Inflammatory macrophage (primary cell): ENCODE data around the gene ARHGAP12.
"Not testable (repeated sequence)": the region's sequence is repeated elsewhere in the genome, so short reads cannot be mapped to it uniquely, and the experiment has no call there.

Experiments used
- DNase-seq, 2 donors: peaks; one replicate each; pipeline ENCODE4 v3.0.0-alpha.2; 2020 to 2022

Gene ARHGAP12

DNA sequence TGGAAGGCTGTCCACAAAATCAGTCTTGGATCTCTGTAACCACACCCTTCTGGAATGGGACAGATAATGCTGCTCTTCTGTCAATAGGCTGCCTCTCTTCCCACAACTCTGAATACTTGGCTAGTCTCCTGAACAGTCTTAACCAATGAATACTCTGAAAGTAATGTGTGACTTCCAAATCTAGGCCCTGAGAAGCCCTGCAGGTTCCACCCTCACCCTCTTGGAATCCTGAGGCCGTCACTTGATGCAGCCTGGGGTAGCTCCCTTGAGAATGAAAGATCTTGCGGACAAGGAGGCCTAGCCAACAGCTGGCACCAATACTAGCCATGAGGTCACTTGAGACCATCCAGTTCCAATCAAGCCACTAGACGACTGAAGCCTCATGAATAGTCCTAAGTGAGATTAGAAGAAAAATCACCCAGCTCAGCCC is 109.2 kb downstream of the ARHGAP12 start:
- no peak for DNase-seq

DNA sequence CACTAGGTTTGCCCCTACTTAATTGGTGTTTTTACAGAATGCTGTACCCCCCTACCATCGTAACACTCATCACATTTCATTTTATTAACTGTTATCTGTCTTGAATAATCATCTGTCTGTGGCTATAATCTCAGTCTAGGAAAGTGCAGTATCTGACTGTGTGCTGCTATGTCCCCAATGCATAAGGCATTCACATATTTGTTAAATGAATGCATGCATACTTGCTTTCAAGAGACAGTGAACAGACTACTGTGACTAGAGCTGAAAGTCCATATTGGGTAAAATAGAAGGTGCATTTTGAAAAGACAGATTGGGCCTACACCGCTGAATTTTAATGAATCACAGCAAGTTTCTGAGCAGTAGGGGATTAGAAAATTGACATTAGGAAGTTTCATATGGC is 112.3 kb downstream of the ARHGAP12 start:
- no peak for DNase-seq

GRCh38 chr10:31808258-31809218 is 120.1 kb downstream of the ARHGAP12 start:
- peak; percentile 59 to 68 for DNase-seq

- no peak for DNase-seq
Observed at GRCh38 chr10:31804352-31804810, 124.2 kb downstream of the ARHGAP12 start.

DNA sequence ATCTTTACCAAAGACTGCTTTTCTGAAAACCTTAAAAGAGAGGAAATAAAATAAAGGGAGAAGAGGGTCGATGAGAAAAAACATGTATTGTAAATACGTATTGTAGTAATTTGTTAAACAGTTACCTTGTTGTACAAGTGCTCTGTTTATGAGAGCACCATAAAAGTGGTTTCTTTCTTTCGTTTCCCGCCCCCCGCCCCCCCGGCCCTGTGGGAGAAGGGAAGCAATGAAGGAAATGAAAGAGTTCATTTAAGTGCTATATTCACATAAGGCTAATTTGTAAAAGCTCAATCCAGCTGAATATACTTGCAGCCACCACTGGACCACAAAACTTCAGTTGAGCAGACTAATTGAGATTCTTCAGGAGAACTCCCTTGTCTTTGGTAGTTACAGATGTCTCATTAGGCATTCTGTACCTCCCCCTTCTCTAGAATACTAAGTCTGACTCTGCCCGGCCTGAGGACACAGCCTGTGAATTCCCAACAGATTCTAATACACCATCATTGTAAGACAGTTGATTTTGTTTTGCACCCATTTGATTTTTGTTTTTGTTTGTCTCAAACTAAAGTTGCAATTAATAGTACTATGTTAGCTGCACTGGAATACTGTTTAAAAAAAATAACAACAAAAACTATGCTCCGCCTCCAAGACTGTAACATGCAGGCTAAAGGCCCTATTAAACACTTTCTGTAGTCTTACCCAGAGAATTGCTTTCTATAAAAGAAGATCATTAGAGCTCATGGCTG is 124.9 kb downstream of the ARHGAP12 start:
- no peak for DNase-seq

DNA sequence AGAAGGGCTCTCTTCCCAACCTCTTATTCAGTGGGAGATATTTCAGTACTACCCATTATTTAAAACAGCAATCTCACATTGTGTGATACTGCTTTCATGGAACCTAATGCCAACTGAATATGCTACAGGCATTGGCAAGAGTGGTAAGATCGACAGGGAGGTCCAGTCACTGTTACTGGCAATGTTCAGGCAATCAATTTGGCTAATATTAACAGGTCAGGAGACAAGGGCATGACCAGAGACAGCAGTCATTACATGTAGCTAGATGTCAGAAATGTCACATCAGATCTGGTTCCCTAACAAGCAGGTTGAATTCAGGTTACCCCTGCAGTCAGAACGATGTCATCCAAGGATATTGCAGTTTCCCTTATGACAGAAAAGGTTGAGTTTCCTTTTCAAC is 129.4 kb downstream of the ARHGAP12 start:
- DNase-seq, result no peak

- DNase-seq, result peak in 1 of 2 donors; percentile 26
Observed at GRCh38 chr10:31792745-31793144, 135.9 kb downstream of the ARHGAP12 start.

- no peak for DNase-seq
Observed at GRCh38 chr10:31789555-31789954, 139.1 kb downstream of the ARHGAP12 start.

DNA sequence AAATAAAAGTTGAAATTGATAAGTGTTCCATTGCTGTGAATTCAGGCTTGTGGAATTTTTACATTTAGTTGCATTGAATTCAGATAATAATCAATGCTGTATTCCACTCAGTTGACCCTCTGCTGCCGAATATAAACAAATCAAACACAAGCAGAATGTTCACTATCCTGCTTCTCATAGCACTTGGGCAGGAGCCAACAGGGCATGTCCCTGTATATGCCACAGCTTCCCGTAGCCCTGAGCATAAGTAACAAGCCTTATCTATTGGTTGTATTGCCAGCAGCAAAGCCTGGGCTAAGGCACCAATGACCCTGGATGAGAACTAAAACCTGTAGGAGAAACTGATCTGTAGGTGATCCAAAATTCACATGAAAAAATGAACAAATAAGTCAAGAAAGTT is 145.9 kb downstream of the ARHGAP12 start:
- DNase-seq, result no peak

DNA sequence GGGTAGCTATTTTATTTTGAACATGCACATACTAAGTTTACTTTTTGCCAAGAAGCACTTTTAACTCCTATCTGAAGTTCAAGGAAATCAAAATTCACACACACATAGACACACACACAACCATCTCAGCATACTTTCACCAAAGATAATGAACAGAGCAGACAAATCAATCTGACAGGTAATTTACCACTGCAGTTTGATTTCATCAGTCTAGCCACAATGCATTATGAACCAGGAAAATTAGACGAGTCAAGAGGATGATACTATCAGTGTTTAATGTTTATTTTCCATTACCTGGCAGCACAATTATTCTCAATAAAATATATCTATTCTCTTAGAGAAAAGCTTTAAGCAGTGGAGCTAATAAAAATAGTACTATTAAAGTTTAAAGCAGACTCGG is 147.9 kb downstream of the ARHGAP12 start:
- no peak for DNase-seq

DNA sequence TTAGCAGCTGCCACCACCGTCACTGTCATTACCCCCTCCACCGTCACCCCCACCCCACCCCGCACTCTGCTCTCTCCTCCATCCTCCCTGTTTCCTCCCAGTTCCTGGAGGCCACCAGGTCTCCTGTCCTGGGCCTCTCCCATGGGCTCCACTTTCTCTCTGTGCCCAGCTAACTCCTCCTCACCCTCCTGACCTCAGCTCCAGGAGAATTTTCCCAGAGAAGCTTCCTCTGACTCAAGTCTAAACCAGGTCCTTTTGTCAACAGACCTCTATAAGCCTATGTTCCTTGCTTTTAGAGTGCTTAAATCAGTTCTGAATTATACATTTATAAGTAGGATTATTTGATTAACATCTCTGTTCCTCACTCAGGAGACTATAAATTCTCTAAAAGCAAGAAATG is 150.0 kb downstream of the ARHGAP12 start:
- DNase-seq, result no peak

- no peak for DNase-seq
Observed at GRCh38 chr10:31776159-31776558, 152.5 kb downstream of the ARHGAP12 start.

GRCh38 chr10:31774928-31775650 is 153.5 kb downstream of the ARHGAP12 start:
- DNase-seq, result no peak

DNA sequence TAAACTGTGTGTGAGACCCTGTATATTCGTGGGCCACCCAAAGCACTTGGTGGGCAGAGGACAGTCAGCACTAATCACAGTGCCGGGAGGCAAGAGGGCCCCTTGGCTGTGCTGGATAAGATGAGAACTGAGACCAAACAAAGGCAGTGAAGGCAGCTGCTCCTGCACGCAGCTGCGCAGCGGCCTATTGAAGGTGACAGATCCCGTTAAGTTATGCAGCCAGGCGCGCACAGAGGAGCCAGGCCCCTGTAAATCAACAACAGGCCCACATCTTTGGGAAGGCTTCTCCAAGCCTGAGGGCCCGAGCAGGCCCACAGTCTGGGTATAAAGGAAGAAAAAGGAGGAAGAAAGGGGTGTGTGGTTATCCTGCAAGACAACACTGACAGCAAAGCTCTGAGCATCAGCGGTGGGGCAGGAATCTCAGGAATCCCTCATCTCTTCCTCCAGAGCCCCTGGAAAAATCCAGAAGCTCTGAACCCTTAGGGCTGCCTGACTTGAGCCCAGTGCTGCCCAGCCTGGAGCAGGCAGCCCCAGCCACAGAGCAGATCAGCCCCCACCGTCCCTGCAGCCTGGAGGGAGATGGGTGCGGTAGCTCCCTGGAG is 154.2 kb downstream of the ARHGAP12 start:
- DNase-seq, result no peak

GRCh38 chr10:31773749-31774298 is 154.8 kb downstream of the ARHGAP12 start:
- no peak for DNase-seq

DNA sequence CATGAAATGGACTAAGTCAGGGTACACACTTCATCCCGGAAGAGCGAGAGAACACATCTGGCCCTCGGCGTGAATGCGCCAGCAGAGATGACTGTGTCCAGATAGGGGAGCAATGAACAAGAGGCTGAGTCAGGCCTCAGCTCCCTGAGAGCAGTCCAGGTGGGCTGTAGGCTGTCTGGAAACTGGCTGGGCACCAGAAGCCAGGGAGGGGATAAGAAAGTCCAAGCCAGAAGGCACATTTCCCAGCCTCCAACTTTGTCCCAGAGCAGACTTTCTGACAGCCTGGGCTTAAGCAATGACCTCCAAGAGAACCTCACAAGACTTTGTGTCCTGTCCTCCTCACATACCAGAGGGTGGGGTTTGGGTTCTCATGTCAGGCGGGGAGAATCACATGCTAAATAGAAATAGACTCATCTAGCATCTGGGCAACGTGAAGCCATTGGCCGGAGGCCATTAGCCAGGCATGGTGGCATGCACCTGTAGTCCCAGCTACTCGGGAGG is 157.2 kb downstream of the ARHGAP12 start:
- DNase-seq, result no peak

GRCh38 chr10:31770307-31770902 is 158.2 kb downstream of the ARHGAP12 start:
- DNase-seq, result peak; percentile 63 to 72

GRCh38 chr10:31769564-31769963 is 159.1 kb downstream of the ARHGAP12 start:
- DNase-seq, result no peak

DNA sequence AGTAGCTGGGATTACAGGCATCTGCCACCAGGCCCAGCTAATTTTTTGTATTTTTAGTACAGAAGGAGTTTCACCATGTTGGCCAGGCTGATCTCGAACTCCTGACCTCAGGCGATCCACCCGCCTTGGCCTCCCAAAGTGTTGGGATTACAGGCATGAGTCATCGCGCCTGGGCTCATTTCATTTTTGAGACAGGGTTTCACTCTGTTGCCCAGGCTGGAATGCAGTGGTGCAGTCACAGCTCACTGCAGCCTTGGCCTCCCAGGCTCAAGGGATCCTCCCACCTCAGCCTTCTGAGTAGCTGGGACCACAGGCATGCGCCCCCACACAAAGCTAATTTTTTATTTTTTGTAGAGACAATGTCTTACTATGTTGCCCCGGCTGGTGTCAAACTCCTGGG is 159.7 kb downstream of the ARHGAP12 start:
- not testable (repeated sequence) for DNase-seq

DNA sequence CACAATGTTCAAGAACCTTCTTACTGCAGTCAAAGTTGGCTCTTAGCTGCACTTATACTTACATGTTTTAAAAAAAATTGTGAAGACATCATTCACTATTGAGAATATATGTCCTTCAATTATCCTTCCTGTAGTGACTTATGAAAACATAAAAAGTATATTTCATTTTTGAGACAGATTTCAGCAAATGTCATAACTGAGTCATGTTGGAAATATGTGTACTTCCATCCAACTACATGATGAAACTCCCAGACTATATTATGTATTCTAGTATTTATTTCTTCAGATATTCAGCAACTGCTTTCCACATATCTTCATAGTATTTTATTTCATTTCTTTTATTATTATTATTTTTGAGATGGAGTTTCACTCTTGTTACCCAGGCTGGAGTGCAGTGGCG is 160.2 kb downstream of the ARHGAP12 start:
- DNase-seq, result no peak

- no peak for DNase-seq
Observed at GRCh38 chr10:31765541-31765940, 163.1 kb downstream of the ARHGAP12 start.
